Measurements from ENCODE around the gene UGT1A9. TPM values are rescaled to one million over a fixed set of nuclear protein-coding genes. Genes with fewer than 3 reads are reported as not detected.

UGT1A9 gene
- polyA plus RNA-seq, 1 of the 3 experiments (the other 2 are of a cell fraction), result not detected

- Histone ChIP-seq H3K27ac (ENCODE audit: low read depth in 2 of 2, low read length in 1 of 2) (no peak overlapping the region), H3K4me2 (no peak overlapping the region), H3F3A (replicated peaks; ENCODE audit: insufficient read depth) (no peaks in the 10 kb centered on the region), H3K9me2 (no peaks in the 10 kb centered on the region), H3K9me3 (no peaks in the 10 kb centered on the region), H2AFZ (ENCODE audit: low read depth) (no peak overlapping the region), H3K9ac (no peak overlapping the region), H3K27me3 (ENCODE audit: insufficient read depth) (no peaks in the 10 kb centered on the region), H3K4me1 (ENCODE audit: control insufficient read depth in 1 of 2, insufficient read depth in 2 of 2, low read depth in 1 of 2, low read length in 1 of 2) (no peaks in the 10 kb centered on the region), H3K4me3 (ENCODE audit: low read depth in 2 of 2, low read length in 1 of 2) (no peak overlapping the region), H3K36me3 (replicated peaks in 1 of 2; ENCODE audit: control insufficient read depth in 1 of 2, insufficient read depth in 2 of 2, low read length in 1 of 2) (no peaks in the 10 kb centered on the region), H3K79me2 (ENCODE audit: insufficient read depth) (no peaks in the 10 kb centered on the region), H4K20me1 (ENCODE audit: insufficient read depth) (no peaks in the 10 kb centered on the region)
- WGBS (ENCODE audit: low lambda C conversion rate), result 46% methylated on average over 4 of the region's 4 CpGs
- CTCF ChIA-PET, result no interaction called here
- TF ChIP-seq TCF12 (IDR thresholded peaks at IDR 0.05) (no peak), ZBTB33 (IDR thresholded peaks at IDR 0.05; ENCODE audit: borderline replicate concordance, low read depth) (no peak), USF1 (IDR thresholded peaks at IDR 0.05; ENCODE audit: borderline replicate concordance, low read depth) (no peak), RAD21 (IDR thresholded peaks at IDR 0.05; ENCODE audit: low read length) (no peak), MAX (IDR thresholded peaks at IDR 0.05; ENCODE audit: low read depth) (no peak), RXRA (IDR thresholded peaks at IDR 0.05; ENCODE audit: borderline replicate concordance, low read depth) (no peak), RFX5 (IDR thresholded peaks at IDR 0.05; ENCODE audit: low read length) (no peak), FOXJ3 (CRISPR knock-in tag; IDR thresholded peaks at IDR 0.05) (no peak), MXI1 (IDR thresholded peaks at IDR 0.05; ENCODE audit: low read depth, low read length) (no peak), SMC3 (IDR thresholded peaks at IDR 0.05; ENCODE audit: low read depth, low read length) (no peak), FOXM1 (IDR thresholded peaks at IDR 0.05; ENCODE audit: low read depth) (no peak), POLR2AphosphoS5 (IDR thresholded peaks at IDR 0.05; ENCODE audit: low read depth, low read length) (no peak), IRF3 (IDR thresholded peaks at IDR 0.05; ENCODE audit: low read depth, low read length) (no peak)
- POLR2A ChIA-PET, result no interaction called here
- DNase-seq, result no peak
These were observed 8.8 kb downstream of the UGT1A9 start for GRCh38 chr2:233680361-233681045.

GRCh38 chr2:233681521-233682099 is 9.9 kb downstream of the UGT1A9 start, which contains the start of gene UGT1A7:
UGT1A7 (plus strand) TSS chr2:233681901; CDS start chr2:233681938, 37 bp downstream.
- DNase-seq, result no peak
- Histone ChIP-seq H3K9me3 (no peaks in the 10 kb centered on the region), H3K27ac (ENCODE audit: low read depth in 2 of 2, low read length in 1 of 2) (no peak within 1 kb of the TSS), H3F3A (replicated peaks; ENCODE audit: insufficient read depth) (no peaks in the 10 kb centered on the region), H3K9ac (no peak within 1 kb of the TSS), H3K36me3 (replicated peaks in 1 of 2; ENCODE audit: control insufficient read depth in 1 of 2, insufficient read depth in 2 of 2, low read length in 1 of 2) (no peaks in the 10 kb centered on the region), H3K79me2 (ENCODE audit: insufficient read depth) (no peaks in the 10 kb centered on the region), H3K4me2 (no peak within 1 kb of the TSS), H3K9me2 (no peaks in the 10 kb centered on the region), H2AFZ (ENCODE audit: low read depth) (no peak within 1 kb of the TSS), H3K27me3 (ENCODE audit: insufficient read depth) (no peaks in the 10 kb centered on the region), H3K4me3 (ENCODE audit: low read depth in 2 of 2, low read length in 1 of 2) (no peak within 1 kb of the TSS), H3K4me1 (ENCODE audit: control insufficient read depth in 1 of 2, insufficient read depth in 2 of 2, low read depth in 1 of 2, low read length in 1 of 2) (no peaks in the 10 kb centered on the region), H4K20me1 (ENCODE audit: insufficient read depth) (no peaks in the 10 kb centered on the region)
- WGBS (ENCODE audit: low lambda C conversion rate), result 44% methylated on average over 4 of the region's 5 CpGs
- TF ChIP-seq ELF1 (IDR thresholded peaks at IDR 0.05) (no peak), NRF1 (IDR thresholded peaks at IDR 0.05; ENCODE audit: low read depth, low read length) (no peak), RXRA (IDR thresholded peaks at IDR 0.05; ENCODE audit: borderline replicate concordance, low read depth) (no peak), SMC3 (IDR thresholded peaks at IDR 0.05; ENCODE audit: low read depth, low read length) (no peak), PBX3 (IDR thresholded peaks at IDR 0.05) (no peak), JUND (IDR thresholded peaks at IDR 0.05) (no peak), RCOR1 (IDR thresholded peaks at IDR 0.05; ENCODE audit: low read length) (no peak), YY1 (IDR thresholded peaks at IDR 0.05; ENCODE audit: low read depth) (no peak), TEAD4 (IDR thresholded peaks at IDR 0.05; ENCODE audit: borderline replicate concordance, insufficient read depth) (no peak), EZH2phosphoT487 (IDR thresholded peaks at IDR 0.05; ENCODE audit: borderline replicate concordance, low read depth) (no peak), FOSL2 (IDR thresholded peaks at IDR 0.05; ENCODE audit: borderline replicate concordance, low read depth) (no peak), IRF3 (IDR thresholded peaks at IDR 0.05; ENCODE audit: low read depth, low read length) (no peak)
- ChIA-PET POLR2A (no interaction called here), CTCF (no interaction called here)
